Keratinocyte (primary cell): Measurements from ENCODE around the gene SRCIN1.

Experiments
- EZH2 ChIP-seq: IDR thresholded peaks from one replicate; pipeline ENCODE4 v1.6.1; 2012; ENCODE audit warnings: inconsistent platforms, mild to moderate bottlenecking, low read length, moderate library complexity
- TF ChIP-seq, protein P1 (sequence below), 3 experiments: IDR thresholded peaks in 1 of 3; conservative IDR thresholded peaks in 1 of 3; optimal IDR thresholded peaks in 1 of 3; 2 replicates in 2 of 3; 3 replicates in 1 of 3; pipeline versions ENCODE3 to v1.5.1; 2011; ENCODE audit warnings: low read length in 3 of 3, mild to moderate bottlenecking in 3 of 3, moderate library complexity in 2 of 3, control low read depth in 1 of 3, inconsistent platforms in 1 of 3; ENCODE audit not compliant: insufficient read depth in 2 of 3; ENCODE audit errors: extremely low read depth in 1 of 3

DNA sequence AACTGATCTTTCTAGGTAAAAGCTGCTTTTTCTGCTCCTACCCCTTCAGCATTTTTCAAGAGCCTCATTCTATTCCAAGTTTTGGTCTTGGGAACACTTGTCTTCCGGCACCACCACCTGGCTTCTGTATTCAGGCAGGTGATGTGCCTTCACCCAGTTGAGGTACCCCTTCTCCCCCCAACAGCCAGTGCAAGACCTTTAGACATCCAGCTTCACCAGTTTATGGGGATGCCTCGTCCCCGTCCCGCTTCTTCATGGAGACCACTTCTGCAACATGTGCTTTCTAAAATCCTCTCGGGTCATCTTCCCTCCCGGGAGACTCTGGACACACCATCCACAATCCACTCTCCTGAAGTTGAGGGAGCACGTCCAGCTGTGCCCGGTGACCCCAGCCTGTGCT lies 69.9 kb downstream of the SRCIN1 start:
- TF ChIP-seq, protein P1, sequence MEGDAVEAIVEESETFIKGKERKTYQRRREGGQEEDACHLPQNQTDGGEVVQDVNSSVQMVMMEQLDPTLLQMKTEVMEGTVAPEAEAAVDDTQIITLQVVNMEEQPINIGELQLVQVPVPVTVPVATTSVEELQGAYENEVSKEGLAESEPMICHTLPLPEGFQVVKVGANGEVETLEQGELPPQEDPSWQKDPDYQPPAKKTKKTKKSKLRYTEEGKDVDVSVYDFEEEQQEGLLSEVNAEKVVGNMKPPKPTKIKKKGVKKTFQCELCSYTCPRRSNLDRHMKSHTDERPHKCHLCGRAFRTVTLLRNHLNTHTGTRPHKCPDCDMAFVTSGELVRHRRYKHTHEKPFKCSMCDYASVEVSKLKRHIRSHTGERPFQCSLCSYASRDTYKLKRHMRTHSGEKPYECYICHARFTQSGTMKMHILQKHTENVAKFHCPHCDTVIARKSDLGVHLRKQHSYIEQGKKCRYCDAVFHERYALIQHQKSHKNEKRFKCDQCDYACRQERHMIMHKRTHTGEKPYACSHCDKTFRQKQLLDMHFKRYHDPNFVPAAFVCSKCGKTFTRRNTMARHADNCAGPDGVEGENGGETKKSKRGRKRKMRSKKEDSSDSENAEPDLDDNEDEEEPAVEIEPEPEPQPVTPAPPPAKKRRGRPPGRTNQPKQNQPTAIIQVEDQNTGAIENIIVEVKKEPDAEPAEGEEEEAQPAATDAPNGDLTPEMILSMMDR (optimal IDR thresholded peaks at IDR 0.05 in 1 of 3, IDR thresholded peaks at IDR 0.05 in 1 of 3, conservative IDR thresholded peaks at IDR 0.05 in 1 of 3; ENCODE audit: extremely low read depth in 1 of 3, insufficient read depth in 2 of 3, low read length in 3 of 3) = no peak
- TF ChIP-seq EZH2 = no peak
